SH-SY5Y (cell line): ENCODE measurements around the gene MCF2L.

Experiments
- GATA2 ChIP-seq: IDR thresholded peaks from 2 replicates; pipeline ENCODE4 v1.6.1; 2011; ENCODE audit warnings: mild to moderate bottlenecking, low read depth, low read length
- GATA3 ChIP-seq: IDR thresholded peaks from 2 replicates; pipeline ENCODE4 v1.6.1; 2011; ENCODE audit warnings: low read depth, mild to moderate bottlenecking, low read length, moderate library complexity

DNA sequence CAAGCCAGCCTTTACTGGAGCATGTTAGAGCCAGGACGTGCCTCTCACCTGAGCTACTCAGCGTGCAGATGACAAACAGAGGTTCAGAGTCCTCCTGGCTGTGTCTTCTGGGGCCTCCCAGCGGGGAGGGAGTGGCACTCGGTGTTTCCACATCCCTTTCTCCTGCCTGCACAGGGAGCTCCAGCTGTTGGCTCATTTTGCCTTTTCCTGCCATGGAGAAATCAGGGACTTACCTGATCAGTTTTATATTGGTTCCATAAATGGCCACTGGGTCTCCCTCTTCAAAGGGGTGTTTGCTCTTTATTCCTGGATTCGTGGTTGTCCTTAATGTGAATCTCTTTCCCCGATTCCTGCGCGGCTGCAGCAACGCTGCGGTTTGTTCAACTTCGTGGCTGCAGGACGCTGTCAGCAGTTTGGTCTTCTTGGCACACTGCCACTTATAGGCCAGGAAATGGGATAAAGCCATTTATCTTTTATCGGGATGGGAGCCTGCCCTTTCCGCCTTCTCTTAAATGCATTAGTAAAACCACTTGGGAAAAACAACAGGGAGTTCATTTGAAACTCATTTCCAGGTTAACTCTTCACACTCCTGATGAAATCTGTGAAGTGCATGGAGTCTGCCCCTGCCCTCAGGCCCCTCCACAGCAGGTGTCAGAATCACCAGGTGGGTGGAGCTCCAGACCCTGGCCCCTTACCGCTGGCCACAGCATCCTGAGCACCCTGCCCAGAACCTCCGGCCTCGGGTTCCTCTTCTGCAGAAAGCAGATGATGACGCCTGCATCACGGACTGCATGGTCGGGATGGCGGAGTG is 39.8 kb upstream of the MCF2L start:
- peak; percentile 81 for TF ChIP-seq GATA2
- TF ChIP-seq GATA3: no peak
